SK-N-SH (cell line): ENCODE measurements around the gene LGI4. TPM values are rescaled to one million over a fixed set of nuclear protein-coding genes. Genes with fewer than 3 reads are reported as not detected.

Experiments
- CTCF ChIA-PET: fragments of 300-600, 350-600 bp; formaldehyde crosslinking; extraction: SDS; loops from one replicate; lab custom pipeline; 2021; lab: Yijun Ruan, JAX
- POLR2A ChIA-PET: fragments of 350-600 bp; sonication (Branson Sonifier 250); formaldehyde crosslinking; extraction: SDS; loops from one replicate; lab custom pipeline; 2020; ENCODE audit warnings: antibody characterized with exemption, inconsistent platforms; lab: Yijun Ruan, JAX
- DNase-seq: peaks from one replicate; pipeline ENCODE4 v3.0.0; 2012
- H2AFZ ChIP-seq: fragments of 200-600 bp; sonication (generic); 2 replicates; pipeline ENCODE4 v1.8.1; 2016; ENCODE audit warnings: antibody characterized with exemption, mild to moderate bottlenecking, low read depth
- H3F3A ChIP-seq: fragments of 200-600 bp; sonication (generic); replicated peaks from 2 replicates; pipeline ENCODE3; 2016; ENCODE audit warnings: antibody characterized with exemption, mild to moderate bottlenecking; ENCODE audit not compliant: insufficient read depth
- H3K27ac ChIP-seq, 2 experiments: fragments of 200-500 bp in 1 of 2; fragments of 200-600 bp in 1 of 2; sonication (Bioruptor generic) in 1 of 2; sonication (generic), shearing (Covaris generic) in 1 of 2; 2 replicates each; pipeline versions ENCODE4 v1.5.1 to v1.6.1; 2014 to 2016; ENCODE audit warnings: low read depth in 2 of 2, inconsistent platforms in 1 of 2, low read length in 1 of 2, mild to moderate bottlenecking in 1 of 2, mixed read lengths in 1 of 2
- H3K27me3 ChIP-seq: fragments of 200-600 bp; sonication (generic), shearing (Covaris generic); 2 replicates; pipeline ENCODE4 v1.6.1; 2016; ENCODE audit warnings: mixed run types; ENCODE audit not compliant: insufficient read depth
- H3K36me3 ChIP-seq, 2 experiments: fragments of 200-500 bp in 1 of 2; fragments of 200-600 bp in 1 of 2; sonication (Bioruptor generic) in 1 of 2; sonication (generic) in 1 of 2; replicated peaks in 1 of 2; 2 replicates each; pipeline versions ENCODE3 to v1.5.1; 2014 to 2016; ENCODE audit warnings: low read length in 1 of 2, mild to moderate bottlenecking in 1 of 2; ENCODE audit not compliant: insufficient read depth in 2 of 2, control insufficient read depth in 1 of 2
- H3K4me1 ChIP-seq, 2 experiments: fragments of 200-500 bp in 1 of 2; fragments of 200-600 bp in 1 of 2; sonication (Bioruptor generic) in 1 of 2; sonication (generic), shearing (Covaris generic) in 1 of 2; 2 replicates each; pipeline versions ENCODE4 v1.5.1 to v1.6.1; 2014 to 2016; ENCODE audit warnings: low read depth in 1 of 2, low read length in 1 of 2, mixed run types in 1 of 2; ENCODE audit not compliant: insufficient read depth in 2 of 2, control insufficient read depth in 1 of 2
- H3K4me2 ChIP-seq: fragments of 200-600 bp; sonication (generic), shearing (Covaris generic); 2 replicates; pipeline ENCODE4 v1.6.1; 2017; ENCODE audit warnings: mixed run types
- H3K4me3 ChIP-seq, 2 experiments: fragments of 200-500 bp in 1 of 2; fragments of 200-600 bp in 1 of 2; sonication (Bioruptor generic) in 1 of 2; sonication (generic), shearing (Covaris generic) in 1 of 2; 2 replicates each; pipeline versions ENCODE4 v1.5.1 to v1.8.1; 2014 to 2016; ENCODE audit warnings: low read depth in 2 of 2, inconsistent platforms in 1 of 2, low read length in 1 of 2, mild to moderate bottlenecking in 1 of 2, mixed read lengths in 1 of 2, moderate library complexity in 1 of 2
- H3K79me2 ChIP-seq: fragments of 200-600 bp; sonication (generic); 2 replicates; pipeline ENCODE4 v1.8.1; 2017; ENCODE audit warnings: mild to moderate bottlenecking; ENCODE audit not compliant: insufficient read depth
- H3K9ac ChIP-seq: fragments of 200-600 bp; sonication (generic); 2 replicates; pipeline ENCODE4 v1.6.1; 2017; ENCODE audit warnings: mixed run types
- H3K9me2 ChIP-seq: fragments of 200-600 bp; sonication (generic); 2 replicates; pipeline ENCODE4 v1.6.1; 2017; ENCODE audit warnings: mixed run types
- H3K9me3 ChIP-seq: fragments of 200-600 bp; sonication (generic); 2 replicates; pipeline ENCODE4 v1.6.1; 2017; ENCODE audit warnings: mixed run types, mild to moderate bottlenecking, moderate library complexity
- H4K20me1 ChIP-seq: fragments of 200-600 bp; sonication (generic); 2 replicates; pipeline ENCODE4 v1.6.1; 2017; ENCODE audit warnings: mild to moderate bottlenecking, mixed run types; ENCODE audit not compliant: insufficient read depth
- EP300 ChIP-seq, 2 experiments: IDR thresholded peaks; 2 replicates each; pipeline versions ENCODE4 v1.4.0 to v1.6.1; 2012; ENCODE audit warnings: borderline replicate concordance in 1 of 2, low read depth in 1 of 2, low read length in 1 of 2
- FOSL2 ChIP-seq: IDR thresholded peaks from 2 replicates; pipeline ENCODE4 v1.4.0; 2012; ENCODE audit warnings: low read depth, mild to moderate bottlenecking, moderate library complexity, borderline replicate concordance
- FOXM1 ChIP-seq: IDR thresholded peaks from 2 replicates; pipeline ENCODE4 v1.4.0; 2012; ENCODE audit warnings: low read depth, mild to moderate bottlenecking
- GABPA ChIP-seq: IDR thresholded peaks from 2 replicates; pipeline ENCODE4 v1.4.0; 2012; ENCODE audit warnings: low read depth, mild to moderate bottlenecking
- GATA2 ChIP-seq: sonication (generic); formaldehyde crosslinking; IDR thresholded peaks from 2 replicates; pipeline ENCODE4 v1.5.0; 2020; ENCODE audit warnings: mild to moderate bottlenecking, missing genetic modification reagents
- MEF2A ChIP-seq: IDR thresholded peaks from 2 replicates; pipeline ENCODE4 v1.4.0; 2012; ENCODE audit warnings: low read depth, borderline replicate concordance
- NFIC ChIP-seq: IDR thresholded peaks from 2 replicates; pipeline ENCODE4 v1.4.0; 2012; ENCODE audit warnings: borderline replicate concordance
- NRF1 ChIP-seq: IDR thresholded peaks from 2 replicates; pipeline ENCODE4 v1.6.1; 2012; ENCODE audit warnings: low read depth, mild to moderate bottlenecking, low read length
- RAD21 ChIP-seq: IDR thresholded peaks from 2 replicates; pipeline ENCODE4 v1.6.1; 2012; ENCODE audit warnings: mild to moderate bottlenecking, low read length
- RCOR1 ChIP-seq: fragments of 150-350 bp; IDR thresholded peaks from 2 replicates; pipeline ENCODE4 v1.6.1; 2017; ENCODE audit warnings: antibody characterized with exemption, low read length
- RXRA ChIP-seq: IDR thresholded peaks from 2 replicates; pipeline ENCODE4 v1.4.0; 2012; ENCODE audit warnings: low read depth, mild to moderate bottlenecking, borderline replicate concordance
- SIN3A ChIP-seq: IDR thresholded peaks from 2 replicates; pipeline ENCODE4 v1.6.1; 2012; ENCODE audit warnings: low read depth, mild to moderate bottlenecking, low read length, moderate library complexity, borderline replicate concordance
- YY1 ChIP-seq: IDR thresholded peaks from 2 replicates; pipeline ENCODE4 v1.4.0; 2012; ENCODE audit warnings: low read depth, mild to moderate bottlenecking
- WGBS: methylation state at CpG from one replicate; pipeline ENCODE4 v1.1.6; 2017; ENCODE audit warnings: low lambda C conversion rate; 5-methylcytosine and 5-hydroxymethylcytosine counted together
- polyA plus RNA-seq, 3 experiments: library from polyadenylated mRNA; depleted of rRNA; stranded (reverse); fragments of >200 nt; gene quantifications; 2 replicates each; pipeline ENCODE4 v1.2.3, GENCODE V29; 2012
- TF ChIP-seq, protein P1 (sequence below): IDR thresholded peaks from 2 replicates; pipeline ENCODE4 v1.4.0; 2012; ENCODE audit warnings: low read depth
- TF ChIP-seq, protein P2 (sequence below): IDR thresholded peaks from 2 replicates; pipeline ENCODE4; 2012
- TF ChIP-seq, protein P3 (sequence below): fragments of 150-350 bp; IDR thresholded peaks from 2 replicates; pipeline ENCODE4 v1.6.1; 2016; ENCODE audit warnings: mild to moderate bottlenecking, low read depth, low read length

Gene LGI4
- polyA plus RNA-seq, 1 of the 3 experiments (the other 2 are of a cell fraction): 0.05 TPM

DNA sequence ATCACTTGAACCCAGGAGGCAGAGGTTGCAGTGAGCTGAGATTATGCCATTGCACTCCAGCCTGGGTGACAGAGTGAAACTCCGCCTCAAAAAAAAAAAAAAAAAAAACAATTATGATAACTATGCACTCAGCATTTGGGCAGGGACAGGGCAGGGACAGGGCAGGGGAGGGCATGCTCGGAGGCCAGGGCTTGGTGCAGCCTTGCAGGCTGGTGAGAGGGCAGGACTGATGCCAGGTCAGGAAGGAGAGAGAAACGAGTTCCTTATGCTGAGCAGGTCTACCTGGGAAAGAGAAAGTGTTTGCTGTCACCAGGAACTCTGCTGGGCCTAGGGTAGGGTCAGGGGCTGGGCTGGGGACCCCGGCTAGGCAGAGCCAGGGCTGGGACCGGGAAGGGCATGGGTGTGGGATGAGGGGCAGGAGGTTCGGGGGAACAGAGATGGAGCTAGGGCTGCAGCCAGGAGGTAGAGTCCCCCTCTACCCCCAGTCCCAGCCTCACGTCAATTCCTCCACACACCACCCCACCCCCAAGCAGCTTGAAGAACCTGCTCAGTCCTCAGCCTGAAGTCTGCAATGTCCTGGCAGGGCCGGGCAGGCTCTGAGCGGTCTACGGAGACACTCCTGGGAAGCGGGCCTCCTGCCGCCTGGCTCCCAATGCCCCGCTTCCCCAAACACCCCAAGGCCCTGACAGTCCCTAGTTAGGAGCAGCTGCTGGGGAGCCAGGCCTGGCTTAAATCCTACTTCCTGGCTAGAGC lies 16.4 kb downstream of the LGI4 start:
- H3K79me2 ChIP-seq: no peaks in the 10 kb centered on the region
- POLR2A ChIA-PET: no interaction called here
- 73% methylated on average over 6 of the region's 13 CpGs for WGBS

DNA sequence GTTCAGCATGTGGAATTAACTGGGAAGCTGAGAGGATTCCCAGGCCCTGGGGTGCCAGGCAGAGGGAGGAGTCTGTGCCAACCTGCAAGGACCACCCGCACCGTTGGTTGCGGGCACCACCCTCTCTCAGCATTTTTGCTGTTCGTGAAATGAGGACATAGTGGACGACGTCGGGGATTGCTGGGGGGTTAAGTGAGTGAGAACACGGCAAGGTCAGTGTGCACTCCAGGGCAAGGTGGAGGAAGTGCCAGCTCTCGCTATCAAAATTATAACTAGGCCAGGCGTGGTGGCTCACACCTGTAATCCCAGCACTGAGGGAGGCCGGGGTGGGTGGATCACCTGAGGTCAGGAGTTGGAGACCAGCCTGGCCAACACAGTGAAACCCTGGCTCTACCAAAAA lies 17.1 kb downstream of the LGI4 start:
- peaks cover 0 to 8% of the 10 kb centered on the region in 2 experiments; a peak in 1 of 4 replicates for H3K4me1 ChIP-seq
- H3K4me2 ChIP-seq: no peak overlapping the region
- no peak overlapping the region for H2AFZ ChIP-seq
- ChIA-PET CTCF (interaction anchor here (2.0 to 3.9 kb wide), 2 partner anchors 18 to 51 kb away, joined by 13 to 66 read pairs; partner anchors contain the start of genes FXYD1 and LGI4), POLR2A (no interaction called here)
- no peaks in the 10 kb centered on the region for H3K79me2 ChIP-seq
- DNase-seq: no peak
- no peak overlapping the region for H3K4me3 ChIP-seq
- H3K9ac ChIP-seq: no peak overlapping the region
- H3K9me2 ChIP-seq: no peaks in the 10 kb centered on the region
- H3K27me3 ChIP-seq: no peaks in the 10 kb centered on the region; the same call in 1 of the 2 replicates
- TF ChIP-seq FOSL2 (no peak), FOXM1 (no peak), RXRA (no peak), MEF2A (no peak), RCOR1 (no peak), GATA2 (no peak), EP300 (IDR thresholded peaks at IDR 0.05; ENCODE audit: borderline replicate concordance in 1 of 2, low read depth in 1 of 2, low read length in 1 of 2) (no peak), GABPA (no peak), SIN3A (no peak), YY1 (no peak), NRF1 (no peak), NFIC (no peak)
- TF ChIP-seq, protein P1, sequence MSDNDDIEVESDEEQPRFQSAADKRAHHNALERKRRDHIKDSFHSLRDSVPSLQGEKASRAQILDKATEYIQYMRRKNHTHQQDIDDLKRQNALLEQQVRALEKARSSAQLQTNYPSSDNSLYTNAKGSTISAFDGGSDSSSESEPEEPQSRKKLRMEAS: no peak
- TF ChIP-seq, protein P2, sequence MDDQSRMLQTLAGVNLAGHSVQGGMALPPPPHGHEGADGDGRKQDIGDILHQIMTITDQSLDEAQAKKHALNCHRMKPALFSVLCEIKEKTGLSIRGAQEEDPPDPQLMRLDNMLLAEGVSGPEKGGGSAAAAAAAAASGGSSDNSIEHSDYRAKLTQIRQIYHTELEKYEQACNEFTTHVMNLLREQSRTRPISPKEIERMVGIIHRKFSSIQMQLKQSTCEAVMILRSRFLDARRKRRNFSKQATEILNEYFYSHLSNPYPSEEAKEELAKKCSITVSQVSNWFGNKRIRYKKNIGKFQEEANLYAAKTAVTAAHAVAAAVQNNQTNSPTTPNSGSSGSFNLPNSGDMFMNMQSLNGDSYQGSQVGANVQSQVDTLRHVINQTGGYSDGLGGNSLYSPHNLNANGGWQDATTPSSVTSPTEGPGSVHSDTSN: no peak
- TF ChIP-seq, protein P3, sequence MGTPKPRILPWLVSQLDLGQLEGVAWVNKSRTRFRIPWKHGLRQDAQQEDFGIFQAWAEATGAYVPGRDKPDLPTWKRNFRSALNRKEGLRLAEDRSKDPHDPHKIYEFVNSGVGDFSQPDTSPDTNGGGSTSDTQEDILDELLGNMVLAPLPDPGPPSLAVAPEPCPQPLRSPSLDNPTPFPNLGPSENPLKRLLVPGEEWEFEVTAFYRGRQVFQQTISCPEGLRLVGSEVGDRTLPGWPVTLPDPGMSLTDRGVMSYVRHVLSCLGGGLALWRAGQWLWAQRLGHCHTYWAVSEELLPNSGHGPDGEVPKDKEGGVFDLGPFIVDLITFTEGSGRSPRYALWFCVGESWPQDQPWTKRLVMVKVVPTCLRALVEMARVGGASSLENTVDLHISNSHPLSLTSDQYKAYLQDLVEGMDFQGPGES: no peak
- H4K20me1 ChIP-seq: no peaks in the 10 kb centered on the region
- WGBS: 82% methylated on average over 11 of the region's 11 CpGs
- no peaks in the 10 kb centered on the region for H3K9me3 ChIP-seq
- H3K27ac ChIP-seq: no peak overlapping the region
- no peaks in the 10 kb centered on the region for H3F3A ChIP-seq
- H3K36me3 ChIP-seq: no peaks in the 10 kb centered on the region

More for the DNA sequence above, 16.4 kb downstream of the LGI4 start:
- Histone ChIP-seq H3F3A (no peaks in the 10 kb centered on the region), H3K27me3 (no peaks in the 10 kb centered on the region; the same call in 1 of the 2 replicates), H3K9me2 (no peaks in the 10 kb centered on the region), H3K36me3 (no peaks in the 10 kb centered on the region), H3K9ac (no peak overlapping the region)
- CTCF ChIA-PET: interaction anchor here (1.7 to 2.8 kb wide), 3 partner anchors 17 to 52 kb away, joined by 9 to 14 read pairs (median 12); partner anchors contain the start of genes FXYD7 and LGI4
- no peak for TF ChIP-seq RAD21
- TF ChIP-seq, all 33 proteins: peak for 0
- Histone ChIP-seq H4K20me1 (no peaks in the 10 kb centered on the region), H3K4me1 (peaks cover 0 to 8% of the 10 kb centered on the region in 2 experiments; a peak in 1 of 4 replicates), H3K4me2 (no peak overlapping the region), H3K4me3 (no peak overlapping the region), H3K9me3 (no peaks in the 10 kb centered on the region), H3K27ac (no peak overlapping the region), H2AFZ (no peak overlapping the region)
- no peak for DNase-seq
